GM18526 (cell line): Measurements from ENCODE around the gene DHTKD1.

Source experiments
- POLR2A ChIP-seq: IDR thresholded peaks from 3 replicates; pipeline ENCODE4 v1.6.1; 2011; ENCODE audit not compliant: insufficient read length; ENCODE audit errors: extremely low read depth

Gene DHTKD1

GRCh38 chr10:12055732-12056131, 13.0 kb upstream of the DHTKD1 start:
- TF ChIP-seq POLR2A: no peak

GRCh38 chr10:12056748-12057147, 12.0 kb upstream of the DHTKD1 start:
- TF ChIP-seq POLR2A: no peak

DNA sequence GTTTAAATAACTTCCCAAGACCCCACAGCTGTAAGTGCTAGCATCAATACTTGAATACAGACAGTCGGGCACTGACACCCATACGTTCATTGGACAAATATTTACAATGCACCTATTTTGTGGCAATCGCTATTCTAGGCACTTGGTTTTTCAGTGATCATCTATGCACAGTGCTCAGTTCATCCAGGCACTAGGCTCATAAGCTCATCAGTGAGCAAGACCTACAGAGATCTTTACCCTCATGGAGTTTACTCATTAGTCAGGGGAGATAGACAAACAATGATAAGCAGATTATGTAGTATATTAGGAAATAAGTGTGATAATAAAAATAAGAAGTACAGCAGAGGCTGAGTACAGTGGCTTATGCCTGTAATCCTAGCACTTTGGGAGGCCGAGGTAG, 7.6 kb upstream of the DHTKD1 start:
- no peak for TF ChIP-seq POLR2A

GRCh38 chr10:12062754-12063482, 5.8 kb upstream of the DHTKD1 start:
- no peak for TF ChIP-seq POLR2A

DNA sequence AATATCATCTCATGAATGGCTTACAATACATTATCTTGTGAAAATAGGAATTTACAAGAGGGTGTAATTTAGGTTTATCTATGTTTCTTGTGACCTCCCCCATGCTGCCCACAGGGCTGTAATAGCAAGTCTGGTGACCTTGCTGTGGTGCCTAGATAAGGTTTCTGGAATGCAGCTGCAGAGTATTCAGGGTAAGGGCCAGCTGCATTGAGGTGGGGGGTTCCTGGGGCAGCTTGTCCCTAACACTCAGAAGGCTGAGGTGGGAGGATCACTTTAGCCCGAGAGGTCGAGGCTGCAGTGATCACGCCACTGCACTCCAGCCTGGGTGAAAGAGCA, 5.3 kb upstream of the DHTKD1 start:
- TF ChIP-seq POLR2A: no peak

GRCh38 chr10:12067336-12067735, 1.4 kb upstream of the DHTKD1 start:
- no peak for TF ChIP-seq POLR2A

DNA sequence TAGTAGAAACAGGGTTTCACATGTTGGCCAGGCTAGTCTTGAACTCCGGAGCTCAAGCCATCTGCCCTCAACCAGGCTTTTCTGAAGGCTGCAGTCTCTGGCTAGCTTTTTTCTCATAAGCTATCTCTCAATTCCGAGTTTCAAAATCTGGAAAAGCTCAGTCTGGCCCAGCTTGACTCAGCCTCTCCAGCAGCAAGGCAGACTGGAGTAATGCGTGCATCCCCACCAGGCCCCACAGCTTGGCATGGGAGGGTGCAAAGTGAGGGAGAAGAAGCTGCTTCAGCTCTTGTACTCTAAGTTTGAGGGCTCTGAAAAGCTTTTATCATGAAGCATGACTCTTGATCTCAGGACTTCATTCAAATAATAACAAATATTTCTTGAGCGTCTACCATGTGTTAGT, 4.8 kb downstream of the DHTKD1 start:
- TF ChIP-seq POLR2A: no peak

- TF ChIP-seq POLR2A: no peak
Observed at GRCh38 chr10:12077580-12078180, 8.9 kb downstream of the DHTKD1 start.

- TF ChIP-seq POLR2A: no peak
Observed at GRCh38 chr10:12081470-12081869, 12.7 kb downstream of the DHTKD1 start.

- TF ChIP-seq POLR2A: no peak
Observed at GRCh38 chr10:12081879-12082557, 13.3 kb downstream of the DHTKD1 start.

DNA sequence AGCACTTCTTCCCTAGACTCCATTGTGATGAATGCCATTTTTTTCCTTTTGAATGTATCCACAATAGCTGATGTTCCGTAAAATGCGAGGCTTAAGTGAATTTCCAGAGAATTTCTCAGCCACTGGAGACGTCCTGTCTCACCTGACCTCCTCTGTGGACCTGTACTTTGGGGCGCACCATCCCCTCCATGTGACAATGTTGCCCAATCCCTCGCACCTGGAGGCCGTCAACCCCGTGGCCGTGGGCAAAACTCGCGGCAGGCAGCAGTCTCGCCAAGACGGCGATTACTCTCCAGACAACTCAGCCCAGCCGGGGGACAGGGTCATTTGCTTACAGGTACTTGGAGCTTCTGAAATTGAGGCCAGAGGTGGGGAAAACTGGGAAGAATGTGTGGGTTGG, 20.2 kb downstream of the DHTKD1 start:
- no peak for TF ChIP-seq POLR2A

DNA sequence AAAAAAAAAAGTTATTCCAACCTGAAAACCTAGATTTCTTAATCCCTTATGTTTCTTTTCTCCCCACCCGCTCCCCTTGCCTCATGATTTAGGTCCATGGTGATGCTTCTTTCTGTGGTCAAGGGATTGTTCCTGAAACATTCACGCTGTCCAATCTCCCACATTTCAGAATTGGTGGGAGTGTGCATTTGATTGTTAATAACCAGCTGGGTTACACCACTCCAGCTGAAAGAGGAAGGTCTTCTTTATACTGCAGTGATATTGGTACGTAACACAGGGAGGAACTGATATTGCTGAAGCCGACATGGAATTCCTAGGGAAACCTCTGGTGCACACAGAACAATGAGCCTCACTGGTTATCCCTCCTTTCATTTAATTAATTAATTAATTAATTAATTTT, 22.7 kb downstream of the DHTKD1 start:
- no peak for TF ChIP-seq POLR2A

- no peak for TF ChIP-seq POLR2A
Observed at GRCh38 chr10:12097791-12098190, 29.0 kb downstream of the DHTKD1 start.

- TF ChIP-seq POLR2A: no peak
Observed at GRCh38 chr10:12098966-12099365, 30.2 kb downstream of the DHTKD1 start.

DNA sequence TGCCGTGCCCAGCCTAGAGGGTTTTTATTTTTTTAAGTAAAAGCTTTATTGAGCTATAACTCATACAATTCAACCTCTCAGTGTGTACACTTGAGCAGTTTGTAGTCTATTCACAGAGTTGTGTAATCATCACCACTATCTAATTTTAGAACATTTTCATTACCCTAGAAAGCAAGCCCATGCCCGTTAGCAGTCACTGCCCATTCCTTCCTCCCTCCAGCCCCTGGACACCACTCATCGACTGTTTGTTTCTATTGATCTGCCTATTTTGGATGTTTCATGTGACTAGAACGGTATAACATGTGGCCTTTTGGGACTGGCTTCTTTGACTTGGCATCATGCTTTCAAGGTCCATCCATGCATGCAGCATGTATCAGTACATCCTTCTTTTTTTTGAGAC, 35.0 kb downstream of the DHTKD1 start:
- TF ChIP-seq POLR2A: no peak

GRCh38 chr10:12107781-12108180, 39.0 kb downstream of the DHTKD1 start:
- no peak for TF ChIP-seq POLR2A

DNA sequence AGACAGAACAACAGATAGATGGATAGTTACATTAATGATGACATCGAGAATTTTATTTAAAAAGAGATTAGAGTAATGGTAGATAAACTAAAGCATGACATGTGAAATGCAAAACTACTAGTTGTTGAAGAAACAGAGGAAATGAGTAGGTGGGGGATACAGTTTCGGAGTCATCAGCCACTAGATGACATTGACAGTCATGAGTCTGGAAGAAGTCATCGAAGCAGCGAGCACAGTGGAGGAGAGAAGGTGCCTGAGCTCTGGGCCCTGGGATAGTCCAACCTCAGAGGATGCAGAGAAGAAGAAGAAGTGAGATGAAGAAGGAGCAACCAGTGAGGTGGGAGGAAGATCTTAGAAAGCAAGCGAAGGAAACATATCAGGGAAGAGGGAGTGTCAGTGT, 40.5 kb downstream of the DHTKD1 start:
- no peak for TF ChIP-seq POLR2A

GRCh38 chr10:12111528-12111927, 42.8 kb downstream of the DHTKD1 start:
- no peak for TF ChIP-seq POLR2A
